Panc1 (cell line): ENCODE measurements around the gene KCNH1. TPM values are rescaled to one million over a fixed set of nuclear protein-coding genes. Genes with fewer than 3 reads are reported as not detected.

Source experiments
- ATAC-seq: fragments of 200-7000 bp; cut with Tn5 transposase; 2 replicates; pipeline ENCODE4 v1.9.1; 2020; ENCODE audit warnings: mild to moderate bottlenecking, moderate library complexity
- BruUV-seq: library from RNA; stranded (reverse); fragments of 400-500 nt; replicated peaks from 2 replicates; lab custom pipeline; 2021; lab: Mats Ljungman, UMichigan
- CTCF ChIA-PET: fragments of 300-600 bp; sonication (Branson Sonifier 250); formaldehyde crosslinking; loops from one replicate; lab custom pipeline; 2022; ENCODE audit warnings: antibody characterized with exemption; lab: Charles Lee
- POLR2A ChIA-PET: fragments of 300-600 bp; sonication (Branson Sonifier 250); formaldehyde crosslinking; loops from one replicate; lab custom pipeline; 2022; ENCODE audit warnings: antibody characterized with exemption; lab: Charles Lee
- DNase-seq: peaks from one replicate; pipeline ENCODE4 v3.0.0-alpha.2; 2010; ENCODE audit warnings: low read depth, low spot score
- H3K27ac ChIP-seq: 2 replicates; pipeline ENCODE4 v1.5.1; 2011; ENCODE audit warnings: mild to moderate bottlenecking, low read length, inconsistent platforms
- H3K27me3 ChIP-seq: fragments of 200-500 bp; sonication (Bioruptor generic); 2 replicates; pipeline ENCODE4 v1.6.0; 2014; ENCODE audit warnings: low read length, inconsistent platforms; ENCODE audit not compliant: control insufficient read depth, insufficient read depth
- H3K36me3 ChIP-seq: fragments of 200-500 bp; sonication (Bioruptor generic); 2 replicates; pipeline ENCODE4 v1.5.1; 2014; ENCODE audit warnings: inconsistent platforms, mild to moderate bottlenecking, low read length, moderate library complexity; ENCODE audit not compliant: control insufficient read depth, insufficient read depth
- H3K4me1 ChIP-seq: 2 replicates; pipeline ENCODE4 v1.5.1; 2011; ENCODE audit warnings: inconsistent platforms, mild to moderate bottlenecking, low read length, moderate library complexity; ENCODE audit not compliant: control insufficient read depth, insufficient read depth
- H3K4me3 ChIP-seq, 2 experiments: 2 replicates each; pipeline ENCODE4 v1.5.1; 2011 to 2012; ENCODE audit warnings: low read depth in 2 of 2, low read length in 2 of 2, mild to moderate bottlenecking in 2 of 2, inconsistent platforms in 1 of 2, moderate library complexity in 1 of 2
- H3K9me3 ChIP-seq: fragments of 200-500 bp; sonication (Bioruptor generic); 2 replicates; pipeline ENCODE4 v1.5.1; 2014; ENCODE audit warnings: low read depth, mild to moderate bottlenecking, inconsistent platforms, low read length, moderate library complexity; ENCODE audit not compliant: control insufficient read depth, insufficient read depth
- POLR2AphosphoS5 ChIP-seq: IDR thresholded peaks from 2 replicates; pipeline ENCODE4 v1.6.1; 2012; ENCODE audit warnings: mild to moderate bottlenecking, low read depth, low read length, moderate library complexity
- REST ChIP-seq, 2 experiments: IDR thresholded peaks; 2 replicates each; pipeline ENCODE4 v1.6.1; 2011 to 2012; ENCODE audit warnings: low read depth in 2 of 2, control low read depth in 1 of 2, low read length in 1 of 2, mild to moderate bottlenecking in 1 of 2, moderate library complexity in 1 of 2; ENCODE audit not compliant: insufficient read depth in 1 of 2
- SIN3A ChIP-seq: IDR thresholded peaks from 2 replicates; pipeline ENCODE4 v1.6.1; 2012; ENCODE audit warnings: low read depth, mild to moderate bottlenecking, low read length, moderate library complexity, borderline replicate concordance; ENCODE audit not compliant: insufficient read depth
- TCF7L2 ChIP-seq: IDR thresholded peaks from 2 replicates; pipeline ENCODE4 v1.6.1; 2011; ENCODE audit warnings: mild to moderate bottlenecking, low read depth, low read length, inconsistent platforms
- in situ Hi-C: cut with HindIII; loops from 2 replicates; pipeline ENCODE4 v1.10.0; 2016; ENCODE audit warnings: low sequenced_read_pairs, low pct_unique_long_range_greater_than_20kb
- intact Hi-C: fragments of 100-400 bp; cut with micrococcal nuclease; formaldehyde crosslinking; loops from one replicate; pipeline ENCODE4 v1.10.0; 2022; ENCODE audit not compliant: unreplicated experiment
- total RNA-seq: library from RNA; stranded (reverse); gene quantifications from one replicate; pipeline ENCODE4 v1.2.1, GENCODE V29; 2021; ENCODE audit not compliant: unreplicated experiment
- TF ChIP-seq, protein P1 (sequence below): fragments of 450-650 bp; IDR thresholded peaks from 2 replicates; pipeline ENCODE4 v1.5.1; 2017; ENCODE audit warnings: mild to moderate bottlenecking

Gene KCNH1
- total RNA-seq, 1 experiment from 2014 or later: not detected

DNA sequence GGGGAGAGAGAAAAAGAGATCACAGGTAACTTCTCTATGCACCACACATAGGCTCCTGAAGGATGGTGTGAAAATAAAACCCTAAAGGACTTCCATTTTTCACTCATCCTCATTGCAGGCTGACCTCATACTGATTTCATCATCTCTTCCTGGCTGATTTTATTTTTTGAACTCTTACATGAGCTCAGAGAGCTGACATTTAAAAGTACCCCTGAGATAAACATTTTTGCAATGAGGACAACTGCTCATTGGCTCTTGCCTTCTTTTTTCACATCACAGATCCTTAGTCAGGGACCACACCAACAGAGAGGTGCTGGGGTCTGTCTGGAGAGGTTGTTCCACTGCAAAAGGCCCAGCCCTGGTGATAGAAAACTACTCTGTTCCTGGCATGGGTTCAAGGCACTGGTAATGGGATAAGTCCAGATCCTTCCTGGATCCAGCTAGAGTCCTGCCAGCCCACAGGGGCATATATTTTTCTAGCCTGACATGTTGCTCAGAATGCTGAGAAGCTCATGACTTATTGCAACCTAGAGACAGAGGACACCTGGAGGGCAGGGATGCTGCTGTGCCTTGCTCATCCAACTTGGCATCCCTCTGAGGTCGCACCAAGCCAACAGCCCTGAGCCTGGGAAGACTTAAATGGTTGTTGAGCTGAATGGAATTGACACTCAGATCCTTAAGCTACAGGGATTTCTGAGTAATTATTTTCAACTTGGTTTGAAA is 445.3 kb downstream of the KCNH1 start:
- H3K27ac ChIP-seq: no peak overlapping the region
- no peaks in the 10 kb centered on the region for H3K27me3 ChIP-seq
- ATAC-seq (no peak), DNase-seq (no peak)
- H3K4me3 ChIP-seq: no peak overlapping the region
- intact Hi-C loops: no loop called here
- in situ Hi-C loops: no loop called here
- ChIA-PET CTCF (no interaction called here), POLR2A (no interaction called here)
- H3K4me1 ChIP-seq: no peaks in the 10 kb centered on the region
- no peak for TF ChIP-seq TCF7L2
- no peak for TF ChIP-seq POLR2AphosphoS5
- TF ChIP-seq SIN3A: no peak
- TF ChIP-seq, protein P1, sequence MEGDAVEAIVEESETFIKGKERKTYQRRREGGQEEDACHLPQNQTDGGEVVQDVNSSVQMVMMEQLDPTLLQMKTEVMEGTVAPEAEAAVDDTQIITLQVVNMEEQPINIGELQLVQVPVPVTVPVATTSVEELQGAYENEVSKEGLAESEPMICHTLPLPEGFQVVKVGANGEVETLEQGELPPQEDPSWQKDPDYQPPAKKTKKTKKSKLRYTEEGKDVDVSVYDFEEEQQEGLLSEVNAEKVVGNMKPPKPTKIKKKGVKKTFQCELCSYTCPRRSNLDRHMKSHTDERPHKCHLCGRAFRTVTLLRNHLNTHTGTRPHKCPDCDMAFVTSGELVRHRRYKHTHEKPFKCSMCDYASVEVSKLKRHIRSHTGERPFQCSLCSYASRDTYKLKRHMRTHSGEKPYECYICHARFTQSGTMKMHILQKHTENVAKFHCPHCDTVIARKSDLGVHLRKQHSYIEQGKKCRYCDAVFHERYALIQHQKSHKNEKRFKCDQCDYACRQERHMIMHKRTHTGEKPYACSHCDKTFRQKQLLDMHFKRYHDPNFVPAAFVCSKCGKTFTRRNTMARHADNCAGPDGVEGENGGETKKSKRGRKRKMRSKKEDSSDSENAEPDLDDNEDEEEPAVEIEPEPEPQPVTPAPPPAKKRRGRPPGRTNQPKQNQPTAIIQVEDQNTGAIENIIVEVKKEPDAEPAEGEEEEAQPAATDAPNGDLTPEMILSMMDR: no peak
- TF ChIP-seq REST (IDR thresholded peaks at IDR 0.05; ENCODE audit: insufficient read depth in 1 of 2, low read depth in 2 of 2, low read length in 1 of 2): no peak
- BruUV-seq: no TSS peak
- no peaks in the 10 kb centered on the region for H3K36me3 ChIP-seq
- no peaks in the 10 kb centered on the region for H3K9me3 ChIP-seq

- Histone ChIP-seq H3K4me1 (no peaks in the 10 kb centered on the region), H3K9me3 (no peaks in the 10 kb centered on the region), H3K36me3 (no peaks in the 10 kb centered on the region), H3K4me3 (no peak overlapping the region), H3K27ac (no peak overlapping the region), H3K27me3 (no peaks in the 10 kb centered on the region)
- ChIA-PET POLR2A (no interaction called here), CTCF (no interaction called here)
- DNase-seq: no peak
- TF ChIP-seq TCF7L2 (no peak), SIN3A (no peak), POLR2AphosphoS5 (no peak)
- TF ChIP-seq, protein P1: no peak
- in situ Hi-C loops: no loop called here
- intact Hi-C loops: no loop called here
- ATAC-seq: no peak
- no TSS peak for BruUV-seq
These were observed 446.2 kb downstream of the KCNH1 start for GRCh38 chr1:210687582-210688279.
